OCI-LY1 (cell line): ENCODE data around the gene ZNF506.
"Not testable (repeated sequence)": the region's sequence is repeated elsewhere in the genome, so short reads cannot be mapped to it uniquely, and the experiment has no call there.

Experiments
- H2AFZ ChIP-seq: fragments of 200-600 bp; sonication (generic), shearing (Covaris generic); 2 replicates; pipeline ENCODE4 v1.6.0; 2014; ENCODE audit warnings: antibody characterized with exemption, mild to moderate bottlenecking, low read length
- H3F3A ChIP-seq: fragments of 200-600 bp; sonication (generic), shearing (Covaris generic); 2 replicates; pipeline ENCODE4 v1.6.0; 2014; ENCODE audit warnings: mild to moderate bottlenecking, antibody characterized with exemption, low read length, moderate library complexity; ENCODE audit not compliant: insufficient read depth
- H3K27ac ChIP-seq: fragments of 200-600 bp; sonication (generic); 2 replicates; pipeline ENCODE4 v1.5.1; 2014; ENCODE audit warnings: low read length, mixed run types, mild to moderate bottlenecking, low read depth; ENCODE audit not compliant: poor library complexity, severe bottlenecking
- H3K27me3 ChIP-seq: fragments of 200-600 bp; sonication (generic); 2 replicates; pipeline ENCODE4 v1.6.0; 2014; ENCODE audit warnings: antibody characterized with exemption, mild to moderate bottlenecking, low read length, moderate library complexity; ENCODE audit not compliant: insufficient read depth
- H3K36me3 ChIP-seq: fragments of 200-600 bp; sonication (generic); 2 replicates; pipeline ENCODE4 v1.6.1; 2014; ENCODE audit warnings: mild to moderate bottlenecking, antibody characterized with exemption, low read length, moderate library complexity, mixed read lengths; ENCODE audit not compliant: insufficient read depth
- H3K4me1 ChIP-seq: fragments of 200-600 bp; sonication (generic); 2 replicates; pipeline ENCODE4 v1.5.1; 2014; ENCODE audit warnings: mild to moderate bottlenecking, low read length, moderate library complexity; ENCODE audit not compliant: insufficient read depth, severe bottlenecking
- H3K4me2 ChIP-seq: fragments of 200-600 bp; sonication (generic), shearing (Covaris generic); 2 replicates; pipeline ENCODE4 v1.6.1; 2014; ENCODE audit warnings: low read length
- H3K4me3 ChIP-seq: fragments of 200-600 bp; sonication (generic); 2 replicates; pipeline ENCODE4 v1.5.1; 2014; ENCODE audit warnings: low read length, low read depth, mild to moderate bottlenecking, mixed read lengths; ENCODE audit not compliant: poor library complexity, severe bottlenecking
- H3K79me2 ChIP-seq: fragments of 200-600 bp; shearing (Covaris generic); 2 replicates; pipeline ENCODE4 v1.6.1; 2016; ENCODE audit warnings: mixed run types, low read length, mixed read lengths; ENCODE audit not compliant: insufficient read depth
- H3K9ac ChIP-seq: fragments of 200-600 bp; sonication (generic), shearing (Covaris generic); 2 replicates; pipeline ENCODE4 v1.6.1; 2014; ENCODE audit warnings: mild to moderate bottlenecking, low read length, mixed read lengths
- H3K9me2 ChIP-seq: fragments of 200-600 bp; sonication (generic), shearing (Covaris generic); 2 replicates; pipeline ENCODE4 v1.6.1; 2014; ENCODE audit warnings: low read depth, mild to moderate bottlenecking, low read length, mixed read lengths
- H3K9me3 ChIP-seq: fragments of 200-600 bp; shearing (Covaris generic); 2 replicates; pipeline ENCODE4 v1.6.1; 2014; ENCODE audit warnings: low read length, mixed read lengths
- H4K20me1 ChIP-seq: fragments of 200-600 bp; sonication (generic), shearing (Covaris generic); 2 replicates; pipeline ENCODE4 v1.6.0; 2016; ENCODE audit warnings: mild to moderate bottlenecking, low read length; ENCODE audit not compliant: insufficient read depth
- EZH2 ChIP-seq: fragments of 200-600 bp; sonication (generic), shearing (Covaris generic); IDR thresholded peaks from 2 replicates; pipeline ENCODE4 v1.8.0; 2017; ENCODE audit warnings: borderline replicate concordance, mixed run types, mild to moderate bottlenecking, antibody characterized with exemption, low read length, moderate library complexity, mixed read lengths
- TF ChIP-seq, protein P1 (sequence below): fragments of 200-600 bp; sonication (generic), shearing (Covaris generic); IDR thresholded peaks from 2 replicates; pipeline ENCODE4 v1.5.1; 2017; ENCODE audit warnings: mild to moderate bottlenecking, antibody characterized with exemption, low read length, moderate library complexity, mixed read lengths

ZNF506 gene

DNA sequence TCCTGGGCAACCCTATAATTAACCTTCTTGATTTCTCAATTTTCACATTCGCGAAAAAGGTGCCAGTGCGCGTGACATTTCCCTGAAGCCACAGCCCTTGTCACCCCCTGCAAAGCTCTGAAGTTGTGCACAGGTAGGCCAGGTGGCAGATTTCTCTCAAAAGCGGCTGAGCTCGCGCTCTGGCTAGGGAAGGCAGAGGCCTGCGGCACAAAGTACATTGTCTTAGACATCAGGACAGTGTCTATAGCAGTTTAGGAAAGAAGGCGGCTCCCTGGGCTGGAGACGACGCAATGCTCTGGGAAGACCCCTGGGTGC is 45.7 kb downstream of the ZNF506 start:
- H3K27ac ChIP-seq = peak overlapping the region; percentile 49
- peak overlapping the region; percentile 84 for H3K4me3 ChIP-seq

DNA sequence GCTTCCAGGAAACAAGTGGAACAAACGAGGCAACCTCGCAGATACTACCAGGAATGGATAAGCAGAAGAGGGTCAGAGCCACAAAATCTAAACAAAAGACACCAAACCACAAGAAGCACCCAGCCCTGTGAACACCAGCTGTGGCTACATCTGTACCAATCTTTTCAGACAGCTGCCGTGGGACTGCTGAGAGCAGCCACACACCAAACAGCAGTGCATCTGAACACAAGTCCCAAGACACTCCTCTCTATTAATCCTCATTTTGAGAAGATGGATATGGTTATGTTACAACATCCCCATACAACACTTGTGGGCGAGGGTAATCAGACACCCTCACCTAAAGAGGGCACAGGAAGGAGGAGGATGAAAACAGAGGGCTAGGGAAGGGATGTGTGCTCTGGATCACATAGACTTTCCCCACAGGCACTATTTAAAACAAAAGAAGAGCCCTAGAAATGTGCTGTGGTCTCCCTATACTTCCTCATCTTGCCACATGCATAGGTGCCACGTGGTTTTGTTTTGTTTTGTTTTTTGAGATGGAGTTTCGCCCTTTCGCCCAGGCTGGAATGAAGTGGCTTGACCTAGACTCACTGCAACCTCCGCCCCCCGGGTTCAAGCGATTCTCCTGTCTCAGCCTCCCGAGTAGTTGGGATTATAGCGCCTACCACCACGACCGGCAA is 47.1 kb downstream of the ZNF506 start:
- Histone ChIP-seq H3K4me2 (peak overlapping the region; percentile 74; the same call in 1 of the 2 replicates), H3K4me3 (peak overlapping the region; percentile 84), H3F3A (no peaks in the 10 kb centered on the region), H3K9me2 (no peaks in the 10 kb centered on the region), H2AFZ (no peak overlapping the region), H3K9me3 (peaks cover 8% of the 10 kb centered on the region), H3K79me2 (peaks cover 9% of the 10 kb centered on the region; the same call in 1 of the 2 replicates), H3K4me1 (peaks cover 30% of the 10 kb centered on the region), H3K9ac (no peak overlapping the region), H3K27ac (peak overlapping the region; percentile 38), H3K36me3 (peaks cover 20% of the 10 kb centered on the region), H3K27me3 (no peaks in the 10 kb centered on the region), H4K20me1 (no peaks in the 10 kb centered on the region)
- no peak for TF ChIP-seq EZH2
- TF ChIP-seq, protein P1, sequence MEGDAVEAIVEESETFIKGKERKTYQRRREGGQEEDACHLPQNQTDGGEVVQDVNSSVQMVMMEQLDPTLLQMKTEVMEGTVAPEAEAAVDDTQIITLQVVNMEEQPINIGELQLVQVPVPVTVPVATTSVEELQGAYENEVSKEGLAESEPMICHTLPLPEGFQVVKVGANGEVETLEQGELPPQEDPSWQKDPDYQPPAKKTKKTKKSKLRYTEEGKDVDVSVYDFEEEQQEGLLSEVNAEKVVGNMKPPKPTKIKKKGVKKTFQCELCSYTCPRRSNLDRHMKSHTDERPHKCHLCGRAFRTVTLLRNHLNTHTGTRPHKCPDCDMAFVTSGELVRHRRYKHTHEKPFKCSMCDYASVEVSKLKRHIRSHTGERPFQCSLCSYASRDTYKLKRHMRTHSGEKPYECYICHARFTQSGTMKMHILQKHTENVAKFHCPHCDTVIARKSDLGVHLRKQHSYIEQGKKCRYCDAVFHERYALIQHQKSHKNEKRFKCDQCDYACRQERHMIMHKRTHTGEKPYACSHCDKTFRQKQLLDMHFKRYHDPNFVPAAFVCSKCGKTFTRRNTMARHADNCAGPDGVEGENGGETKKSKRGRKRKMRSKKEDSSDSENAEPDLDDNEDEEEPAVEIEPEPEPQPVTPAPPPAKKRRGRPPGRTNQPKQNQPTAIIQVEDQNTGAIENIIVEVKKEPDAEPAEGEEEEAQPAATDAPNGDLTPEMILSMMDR = no peak

More for the DNA sequence above, 45.7 kb downstream of the ZNF506 start:
- no peaks in the 10 kb centered on the region for H3K9me2 ChIP-seq
- no peaks in the 10 kb centered on the region for H3K27me3 ChIP-seq
- H3K36me3 ChIP-seq = peaks cover 30% of the 10 kb centered on the region
- H3K4me2 ChIP-seq = peak overlapping the region; percentile 74
- no peaks in the 10 kb centered on the region for H3F3A ChIP-seq
- no peaks in the 10 kb centered on the region for H4K20me1 ChIP-seq
- H3K79me2 ChIP-seq = peaks cover 9% of the 10 kb centered on the region; the same call in 1 of the 2 replicates
- TF ChIP-seq, protein P1 = no peak
- no peak for TF ChIP-seq EZH2
- peak overlapping the region; percentile 67 for H3K9ac ChIP-seq
- H3K9me3 ChIP-seq = peaks cover 9% of the 10 kb centered on the region
- H3K4me1 ChIP-seq = peaks cover 30% of the 10 kb centered on the region
- no peak overlapping the region for H2AFZ ChIP-seq

DNA sequence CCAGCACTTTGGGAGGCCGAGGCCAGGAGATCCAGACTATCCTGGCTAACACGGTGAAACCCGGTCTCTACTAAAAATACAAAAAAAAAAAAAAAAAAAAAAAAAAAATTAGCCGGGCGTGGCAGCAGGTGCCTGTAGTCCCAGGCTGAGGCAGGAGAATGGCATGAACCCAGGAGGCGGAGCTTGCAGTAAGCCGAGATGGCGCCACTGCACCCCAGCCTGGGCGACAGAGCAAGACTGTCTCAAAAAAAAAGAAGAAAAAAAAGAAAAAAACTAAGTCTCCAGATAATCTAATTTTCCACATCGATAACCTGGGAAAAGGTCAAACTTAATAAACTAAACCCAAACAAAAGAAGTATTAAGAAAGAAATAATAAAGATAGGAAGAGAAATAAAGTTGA is 49.6 kb downstream of the ZNF506 start:
- not testable (repeated sequence) for H3K4me2 ChIP-seq, H3K27ac ChIP-seq, H3K9ac ChIP-seq, H3K4me3 ChIP-seq, H3F3A ChIP-seq, H3K9me2 ChIP-seq, H4K20me1 ChIP-seq, H3K9me3 ChIP-seq, H2AFZ ChIP-seq, H3K79me2 ChIP-seq, H3K36me3 ChIP-seq, H3K27me3 ChIP-seq
- H3K4me1 ChIP-seq = peaks cover 20% of the 10 kb centered on the region

DNA sequence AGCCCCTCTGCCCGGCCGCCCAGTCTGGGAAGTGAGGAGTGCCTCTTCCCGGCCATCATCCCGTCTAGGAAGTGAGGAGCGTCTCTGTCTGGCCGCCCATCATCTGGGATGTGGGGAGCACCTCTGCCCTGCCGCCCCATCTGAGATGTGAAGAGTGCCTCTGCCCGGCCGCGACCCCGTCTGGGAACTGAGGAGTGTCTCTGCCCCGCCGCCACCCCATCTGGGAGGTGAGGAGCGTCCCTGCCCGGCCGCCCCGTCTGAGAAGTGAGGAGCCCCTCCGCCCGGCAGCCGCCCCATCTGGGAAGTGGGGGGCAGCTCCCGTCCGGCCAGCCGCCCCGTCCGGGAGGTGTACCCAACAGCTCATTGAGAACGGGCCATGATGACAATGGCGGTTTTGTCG is 51.6 kb downstream of the ZNF506 start:
- H3K9me3 ChIP-seq, H3K9ac ChIP-seq, H3K79me2 ChIP-seq, H3K27ac ChIP-seq, H4K20me1 ChIP-seq, H3K4me3 ChIP-seq, H3K27me3 ChIP-seq, H3K36me3 ChIP-seq, H3F3A ChIP-seq, H2AFZ ChIP-seq, H3K4me2 ChIP-seq, H3K9me2 ChIP-seq: not testable (repeated sequence)
- peaks cover 11% of the 10 kb centered on the region for H3K4me1 ChIP-seq
